ENCODE data around the gene METTL22. TPM values are rescaled to one million over a fixed set of nuclear protein-coding genes. Genes with fewer than 3 reads are reported as not detected.
A peak's percentile ranks its signal among the peaks of the same experiment; 100 is the strongest.

Gene METTL22
- total and polyA plus RNA-seq, 10 donors = 14.8 to 58.8 (median 41.8) TPM

GRCh38 chr16:8676737-8677375 lies 55.4 kb downstream of the METTL22 start:
- WGBS, 5 donors = 89 to 94% (median 94%) methylated on average over 7 of the region's 7 CpGs

GRCh38 chr16:8677481-8677880 lies 56.0 kb downstream of the METTL22 start:
- no peak overlapping the region for H3K4me3 ChIP-seq
- H3K4me1 ChIP-seq = peaks cover 2 to 27% (median 18%) of the 10 kb centered on the region in 6 donors
- intact Hi-C loops (cut with DNase I; ENCODE audit: low total_unique reads) = loop anchor here (5.0 to 10.0 kb wide), 2 partner anchors 107 to 190 kb away; partner anchors contain the start of gene CARHSP1
- H3K9me3 ChIP-seq = peaks cover 0 to 9% (median 3%) of the 10 kb centered on the region in 8 donors
- TF ChIP-seq, protein P1, sequence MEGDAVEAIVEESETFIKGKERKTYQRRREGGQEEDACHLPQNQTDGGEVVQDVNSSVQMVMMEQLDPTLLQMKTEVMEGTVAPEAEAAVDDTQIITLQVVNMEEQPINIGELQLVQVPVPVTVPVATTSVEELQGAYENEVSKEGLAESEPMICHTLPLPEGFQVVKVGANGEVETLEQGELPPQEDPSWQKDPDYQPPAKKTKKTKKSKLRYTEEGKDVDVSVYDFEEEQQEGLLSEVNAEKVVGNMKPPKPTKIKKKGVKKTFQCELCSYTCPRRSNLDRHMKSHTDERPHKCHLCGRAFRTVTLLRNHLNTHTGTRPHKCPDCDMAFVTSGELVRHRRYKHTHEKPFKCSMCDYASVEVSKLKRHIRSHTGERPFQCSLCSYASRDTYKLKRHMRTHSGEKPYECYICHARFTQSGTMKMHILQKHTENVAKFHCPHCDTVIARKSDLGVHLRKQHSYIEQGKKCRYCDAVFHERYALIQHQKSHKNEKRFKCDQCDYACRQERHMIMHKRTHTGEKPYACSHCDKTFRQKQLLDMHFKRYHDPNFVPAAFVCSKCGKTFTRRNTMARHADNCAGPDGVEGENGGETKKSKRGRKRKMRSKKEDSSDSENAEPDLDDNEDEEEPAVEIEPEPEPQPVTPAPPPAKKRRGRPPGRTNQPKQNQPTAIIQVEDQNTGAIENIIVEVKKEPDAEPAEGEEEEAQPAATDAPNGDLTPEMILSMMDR (IDR thresholded peaks at IDR 0.05 in 8 of 11, conservative IDR thresholded peaks at IDR 0.05 in 3 of 11) = no peak
- TF ChIP-seq POLR2AphosphoS5 (IDR thresholded peaks at IDR 0.05) (no peak), POLR2A (IDR thresholded peaks at IDR 0.05) (no peak)
- no peaks in the 10 kb centered on the region for H3K27me3 ChIP-seq (replicated peaks in 1 of 7)
- DNase-seq = no peak
- WGBS, 5 donors = 76 to 95% (median 91%) methylated on average over 5 of the region's 5 CpGs
- no peak overlapping the region for H3K27ac ChIP-seq
- H3K36me3 ChIP-seq = no peaks in the 10 kb centered on the region

More at GRCh38 chr16:8676737-8677375, 55.4 kb downstream of the METTL22 start:
- H3K4me1 ChIP-seq = peaks cover 2 to 27% (median 18%) of the 10 kb centered on the region in 6 donors
- peaks cover 0 to 9% (median 3%) of the 10 kb centered on the region in 8 donors for H3K9me3 ChIP-seq
- peak; percentile 23 for DNase-seq
- intact Hi-C loops (cut with DNase I; ENCODE audit: low total_unique reads) = loop anchor here (5.0 to 10.0 kb wide), 2 partner anchors 108 to 190 kb away; partner anchors contain the start of gene CARHSP1
- H3K36me3 ChIP-seq = no peaks in the 10 kb centered on the region
- no peaks in the 10 kb centered on the region for H3K27me3 ChIP-seq (replicated peaks in 1 of 7)
- H3K27ac ChIP-seq = no peak overlapping the region
- no peak overlapping the region for H3K4me3 ChIP-seq
- TF ChIP-seq, protein P1 (IDR thresholded peaks at IDR 0.05 in 8 of 11, conservative IDR thresholded peaks at IDR 0.05 in 3 of 11) = no peak
- TF ChIP-seq POLR2A (IDR thresholded peaks at IDR 0.05) (no peak), POLR2AphosphoS5 (IDR thresholded peaks at IDR 0.05) (no peak)

GRCh38 chr16:8678068-8678927 lies 56.8 kb downstream of the METTL22 start:
- no peaks in the 10 kb centered on the region for H3K27me3 ChIP-seq (replicated peaks in 1 of 7)
- peak; percentile 16 for DNase-seq
- 89 to 95% (median 92%) methylated on average over 7 of the region's 7 CpGs for WGBS, 5 donors
- H3K27ac ChIP-seq = no peak overlapping the region
- H3K9me3 ChIP-seq = peaks cover 0 to 9% (median 3%) of the 10 kb centered on the region in 8 donors
- H3K36me3 ChIP-seq = no peaks in the 10 kb centered on the region
- intact Hi-C loops (cut with DNase I; ENCODE audit: low total_unique reads) = loop anchor here (5.0 to 10.0 kb wide), 2 partner anchors 107 to 189 kb away; partner anchors contain the start of gene CARHSP1
- peaks cover 2 to 27% (median 18%) of the 10 kb centered on the region in 6 donors for H3K4me1 ChIP-seq
- TF ChIP-seq POLR2AphosphoS5 (IDR thresholded peaks at IDR 0.05) (no peak), POLR2A (IDR thresholded peaks at IDR 0.05) (no peak)
- TF ChIP-seq, protein P1 (IDR thresholded peaks at IDR 0.05 in 8 of 11, conservative IDR thresholded peaks at IDR 0.05 in 3 of 11) = no peak
- H3K4me3 ChIP-seq = no peak overlapping the region
